A549 (cell line): Measurements from ENCODE around the gene ZFYVE9. TPM values are rescaled to one million over a fixed set of nuclear protein-coding genes. Genes with fewer than 3 reads are reported as not detected.

Experiments used
- ATAC-seq, 2 experiments: fragments of 200-7000 bp in 1 of 2; fragments of >200 bp in 1 of 2; cut with Nextera tagmentation in 1 of 2; cut with Tn5 transposase in 1 of 2; 3 replicates each; pipeline versions ENCODE4 v1.8.0 to v1.9.1; 2018 to 2020; ENCODE audit warnings: mild to moderate bottlenecking in 1 of 2, moderate library complexity in 1 of 2
- CTCF ChIA-PET: fragments of 300-600 bp; sonication (Branson Sonifier 250); formaldehyde crosslinking; extraction: SDS; loops from one replicate; lab custom pipeline; 2021; ENCODE audit warnings: antibody characterized with exemption, inconsistent platforms; lab: Yijun Ruan, JAX
- POLR2A ChIA-PET: fragments of 350-600 bp; formaldehyde crosslinking; extraction: SDS; loops from one replicate; lab custom pipeline; 2021; ENCODE audit warnings: antibody characterized with exemption, inconsistent platforms; lab: Yijun Ruan, JAX
- DNase-seq, 2 experiments: peaks; one replicate each; pipeline versions ENCODE4 v3.0.0 to v3.0.0-alpha.2; 2011 to 2016; ENCODE audit warnings: low read depth in 1 of 2, low spot score in 1 of 2
- FAIRE-seq: peaks from 2 replicates; lab custom pipeline; 2011; peaks lifted over from hg19 to GRCh38; lab: Jason Lieb, UNC
- H3K27ac ChIP-seq, 2 experiments: fragments of >200 bp; sonication (Bioruptor Twin); formaldehyde crosslinking; 3 replicates each; pipeline ENCODE4 v1.5.1; 2016 to 2017
- H3K4me1 ChIP-seq: fragments of >200 bp; sonication (Bioruptor Twin); formaldehyde crosslinking; 3 replicates; pipeline ENCODE4 v1.6.1; 2016
- H3K4me2 ChIP-seq: fragments of >200 bp; sonication (Bioruptor Twin); formaldehyde crosslinking; 3 replicates; pipeline ENCODE4 v1.6.1; 2016
- H3K4me3 ChIP-seq: fragments of >200 bp; sonication (Bioruptor Twin); formaldehyde crosslinking; 3 replicates; pipeline ENCODE4 v1.5.1; 2016
- H3K9me3 ChIP-seq: fragments of >200 bp; sonication (Bioruptor Twin); formaldehyde crosslinking; 3 replicates; pipeline ENCODE4 v1.6.1; 2016
- BCL3 ChIP-seq: fragments of >200 bp; sonication (Bioruptor Twin); formaldehyde crosslinking; IDR thresholded peaks from 3 replicates; pipeline ENCODE4 v1.6.1; 2016
- CHD4 ChIP-seq: fragments of 200-600 bp; sonication (generic); IDR thresholded peaks from 2 replicates; pipeline ENCODE4 v1.6.1; 2016; ENCODE audit warnings: antibody characterized with exemption, mild to moderate bottlenecking, borderline replicate concordance
- HES2 ChIP-seq: fragments of >200 bp; sonication (Bioruptor Twin); formaldehyde crosslinking; IDR thresholded peaks from 2 replicates; pipeline ENCODE4 v1.6.1; 2016
- HMGXB4 ChIP-seq: fragments of 250-450 bp; sonication (Bioruptor Pico); IDR thresholded peaks from 2 replicates; pipeline ENCODE4 v1.5.0; 2021; ENCODE audit warnings: mild to moderate bottlenecking, moderate library complexity, borderline replicate concordance
- HOXB13 ChIP-seq: fragments of 250-450 bp; sonication (Bioruptor Pico); IDR thresholded peaks from 2 replicates; pipeline ENCODE4 v1.5.0; 2020; ENCODE audit warnings: low read depth, mild to moderate bottlenecking, moderate library complexity
- HOXB5 ChIP-seq: fragments of 250-450 bp; sonication (Bioruptor Pico); IDR thresholded peaks from 2 replicates; pipeline ENCODE4 v1.5.0; 2020; ENCODE audit warnings: mild to moderate bottlenecking, moderate library complexity
- KDM5A ChIP-seq: fragments of 200-600 bp; sonication (generic); IDR thresholded peaks from 2 replicates; pipeline ENCODE4 v1.6.1; 2016; ENCODE audit warnings: antibody characterized with exemption, mild to moderate bottlenecking
- MAFK ChIP-seq: fragments of 450-650 bp; IDR thresholded peaks from 2 replicates; pipeline ENCODE4 v1.6.1; 2014; ENCODE audit not compliant: partially characterized antibody
- MAZ ChIP-seq: fragments of 150-350 bp; IDR thresholded peaks from 2 replicates; pipeline ENCODE4 v1.6.1; 2014; ENCODE audit warnings: antibody characterized with exemption, low read depth, low read length, borderline replicate concordance
- POLR2AphosphoS2 ChIP-seq: conservative IDR thresholded peaks from 2 replicates; pipeline ENCODE4 v1.6.1; 2012; ENCODE audit warnings: low read length, improper control_type of control experiment, inconsistent platforms
- RNF2 ChIP-seq: fragments of 200-600 bp; sonication (generic); IDR thresholded peaks from 2 replicates; pipeline ENCODE4 v1.6.1; 2016; ENCODE audit warnings: low read depth, mild to moderate bottlenecking, antibody characterized with exemption, moderate library complexity, borderline replicate concordance
- SMC3 ChIP-seq: fragments of >200 bp; sonication (Bioruptor Twin); formaldehyde crosslinking; IDR thresholded peaks from 3 replicates; pipeline ENCODE4 v1.6.1; 2018; ENCODE audit warnings: inconsistent platforms
- SREBF2 ChIP-seq: fragments of 450-650 bp; IDR thresholded peaks from 2 replicates; pipeline ENCODE4 v1.6.1; 2014; ENCODE audit warnings: mild to moderate bottlenecking, moderate library complexity
- USF2 ChIP-seq: fragments of 450-650 bp; IDR thresholded peaks from 2 replicates; pipeline ENCODE4 v1.6.1; 2014; ENCODE audit warnings: antibody characterized with exemption
- ZC3H11A ChIP-seq: fragments of 450-650 bp; IDR thresholded peaks from 2 replicates; pipeline ENCODE4 v1.6.1; 2014; ENCODE audit warnings: antibody characterized with exemption, mild to moderate bottlenecking
- ZSCAN20 ChIP-seq: fragments of 250-450 bp; sonication (Bioruptor Pico); IDR thresholded peaks from 2 replicates; pipeline ENCODE4 v1.8.0; 2022; ENCODE audit warnings: mild to moderate bottlenecking, moderate library complexity
- WGBS: methylation state at CpG from one replicate; pipeline ENCODE4 v1.1.6; 2017; ENCODE audit errors: missing lambda C conversion rate; 5-methylcytosine and 5-hydroxymethylcytosine counted together
- polyA plus RNA-seq, 4 experiments: library from polyadenylated mRNA; depleted of rRNA in 3 of 4; stranded (reverse); fragments of >200 nt; fragmentation: RNase III in 1 of 4; extraction: RNeasy Plus Mini Kit Qiagen cat#74134 plus additional on column Dnase treatment in 1 of 4; gene quantifications; 2 replicates in 3 of 4; 3 replicates in 1 of 4; pipeline ENCODE4 v1.2.3, GENCODE V29; 2011 to 2017
- TF ChIP-seq, protein P1 (sequence below): fragments of >200 bp; sonication (Bioruptor Twin); formaldehyde crosslinking; IDR thresholded peaks from 3 replicates; pipeline ENCODE4 v1.5.1; 2016
- TF ChIP-seq, protein P2 (sequence below): fragments of 200-600 bp; sonication (generic); IDR thresholded peaks from 2 replicates; pipeline ENCODE4 v1.6.1; 2016; ENCODE audit warnings: antibody characterized with exemption, mild to moderate bottlenecking, moderate library complexity

ZFYVE9 gene
- polyA plus RNA-seq, 2 of the 4 experiments (the other 2 are of a cell fraction) = 7.1 to 11.9 TPM

- no peak for TF ChIP-seq SMC3
- no peak for TF ChIP-seq USF2
- TF ChIP-seq POLR2AphosphoS2 = no peak
- TF ChIP-seq HES2 = no peak
- no peak for TF ChIP-seq HOXB5 (CRISPR knock-in tag)
- Histone ChIP-seq H3K27ac (no peak overlapping the region), H3K4me3 (no peak overlapping the region), H3K4me2 (no peak overlapping the region), H3K9me3 (no peaks in the 10 kb centered on the region), H3K4me1 (peaks cover 8% of the 10 kb centered on the region; the same call in 2 of the 3 replicates)
- ChIA-PET POLR2A (no interaction called here), CTCF (interaction anchor here (0.6 to 1.1 kb wide), 2 partner anchors 22 to 697 kb away, joined by 3 to 4 read pairs; no protein-coding TSS in a partner anchor)
- FAIRE-seq = no peak
- DNase-seq = no peak
- 89% methylated on average over 8 of the region's 8 CpGs for WGBS
- no peak for ATAC-seq
Observed at GRCh38 chr1:52323731-52324130, 181.8 kb downstream of the ZFYVE9 start.

GRCh38 chr1:52325786-52326185 lies 183.9 kb downstream of the ZFYVE9 start:
- Histone ChIP-seq H3K4me1 (peaks cover 11% of the 10 kb centered on the region; the same call in 2 of the 3 replicates), H3K4me3 (no peak overlapping the region), H3K4me2 (no peak overlapping the region), H3K9me3 (no peaks in the 10 kb centered on the region), H3K27ac (no peak overlapping the region)
- DNase-seq = no peak
- no peak for FAIRE-seq
- TF ChIP-seq ZC3H11A (no peak), HMGXB4 (CRISPR knock-in tag) (no peak), BCL3 (no peak)
- ATAC-seq = no peak
- CTCF ChIA-PET = no interaction called here
- POLR2A ChIA-PET = no interaction called here
- 81% methylated on average over 5 of the region's 5 CpGs for WGBS

- peak; percentile 39 for TF ChIP-seq MAFK
- no peak for TF ChIP-seq RNF2
- no peak overlapping the region for H3K4me2 ChIP-seq
- 79% methylated on average over 1 of the region's 1 CpG for WGBS
- ATAC-seq (no peak), FAIRE-seq (no peak), DNase-seq (no peak)
- no peaks in the 10 kb centered on the region for H3K9me3 ChIP-seq
- H3K27ac ChIP-seq = no peak overlapping the region
- ChIA-PET POLR2A (no interaction called here), CTCF (interaction anchor here (0.9 kb wide), 1 partner anchor 20 kb away, joined by 4 read pairs; no protein-coding TSS in a partner anchor)
- no peak overlapping the region for H3K4me3 ChIP-seq
- H3K4me1 ChIP-seq = peaks cover 11% of the 10 kb centered on the region; the same call in 2 of the 3 replicates
Observed at GRCh38 chr1:52328615-52329014, 186.7 kb downstream of the ZFYVE9 start.

DNA sequence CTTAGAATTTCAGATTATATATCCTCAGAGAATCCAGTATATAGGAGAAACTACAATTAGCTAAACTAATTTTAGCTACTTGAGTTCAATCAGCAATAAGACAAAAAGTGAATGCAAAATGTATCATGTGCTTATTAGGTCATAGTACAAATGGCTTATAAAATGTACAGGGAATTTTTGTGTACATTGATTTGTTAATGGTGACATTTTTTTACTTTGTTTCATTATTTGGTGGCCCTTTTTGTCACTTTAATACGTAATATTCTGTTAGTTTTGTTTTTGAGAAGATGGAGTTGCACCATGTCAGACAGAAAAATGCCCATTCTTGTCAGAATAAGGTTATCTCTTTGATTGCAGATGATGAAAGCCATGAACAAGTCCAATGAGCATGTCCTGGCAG lies 190.5 kb downstream of the ZFYVE9 start:
- 82% methylated on average over 1 of the region's 1 CpG for WGBS
- no peak for TF ChIP-seq USF2
- TF ChIP-seq, protein P1, sequence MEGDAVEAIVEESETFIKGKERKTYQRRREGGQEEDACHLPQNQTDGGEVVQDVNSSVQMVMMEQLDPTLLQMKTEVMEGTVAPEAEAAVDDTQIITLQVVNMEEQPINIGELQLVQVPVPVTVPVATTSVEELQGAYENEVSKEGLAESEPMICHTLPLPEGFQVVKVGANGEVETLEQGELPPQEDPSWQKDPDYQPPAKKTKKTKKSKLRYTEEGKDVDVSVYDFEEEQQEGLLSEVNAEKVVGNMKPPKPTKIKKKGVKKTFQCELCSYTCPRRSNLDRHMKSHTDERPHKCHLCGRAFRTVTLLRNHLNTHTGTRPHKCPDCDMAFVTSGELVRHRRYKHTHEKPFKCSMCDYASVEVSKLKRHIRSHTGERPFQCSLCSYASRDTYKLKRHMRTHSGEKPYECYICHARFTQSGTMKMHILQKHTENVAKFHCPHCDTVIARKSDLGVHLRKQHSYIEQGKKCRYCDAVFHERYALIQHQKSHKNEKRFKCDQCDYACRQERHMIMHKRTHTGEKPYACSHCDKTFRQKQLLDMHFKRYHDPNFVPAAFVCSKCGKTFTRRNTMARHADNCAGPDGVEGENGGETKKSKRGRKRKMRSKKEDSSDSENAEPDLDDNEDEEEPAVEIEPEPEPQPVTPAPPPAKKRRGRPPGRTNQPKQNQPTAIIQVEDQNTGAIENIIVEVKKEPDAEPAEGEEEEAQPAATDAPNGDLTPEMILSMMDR = no peak
- no peak for TF ChIP-seq KDM5A
- TF ChIP-seq SREBF2 = no peak
- no peak for TF ChIP-seq ZSCAN20
- TF ChIP-seq CHD4 = no peak
- TF ChIP-seq, protein P2, sequence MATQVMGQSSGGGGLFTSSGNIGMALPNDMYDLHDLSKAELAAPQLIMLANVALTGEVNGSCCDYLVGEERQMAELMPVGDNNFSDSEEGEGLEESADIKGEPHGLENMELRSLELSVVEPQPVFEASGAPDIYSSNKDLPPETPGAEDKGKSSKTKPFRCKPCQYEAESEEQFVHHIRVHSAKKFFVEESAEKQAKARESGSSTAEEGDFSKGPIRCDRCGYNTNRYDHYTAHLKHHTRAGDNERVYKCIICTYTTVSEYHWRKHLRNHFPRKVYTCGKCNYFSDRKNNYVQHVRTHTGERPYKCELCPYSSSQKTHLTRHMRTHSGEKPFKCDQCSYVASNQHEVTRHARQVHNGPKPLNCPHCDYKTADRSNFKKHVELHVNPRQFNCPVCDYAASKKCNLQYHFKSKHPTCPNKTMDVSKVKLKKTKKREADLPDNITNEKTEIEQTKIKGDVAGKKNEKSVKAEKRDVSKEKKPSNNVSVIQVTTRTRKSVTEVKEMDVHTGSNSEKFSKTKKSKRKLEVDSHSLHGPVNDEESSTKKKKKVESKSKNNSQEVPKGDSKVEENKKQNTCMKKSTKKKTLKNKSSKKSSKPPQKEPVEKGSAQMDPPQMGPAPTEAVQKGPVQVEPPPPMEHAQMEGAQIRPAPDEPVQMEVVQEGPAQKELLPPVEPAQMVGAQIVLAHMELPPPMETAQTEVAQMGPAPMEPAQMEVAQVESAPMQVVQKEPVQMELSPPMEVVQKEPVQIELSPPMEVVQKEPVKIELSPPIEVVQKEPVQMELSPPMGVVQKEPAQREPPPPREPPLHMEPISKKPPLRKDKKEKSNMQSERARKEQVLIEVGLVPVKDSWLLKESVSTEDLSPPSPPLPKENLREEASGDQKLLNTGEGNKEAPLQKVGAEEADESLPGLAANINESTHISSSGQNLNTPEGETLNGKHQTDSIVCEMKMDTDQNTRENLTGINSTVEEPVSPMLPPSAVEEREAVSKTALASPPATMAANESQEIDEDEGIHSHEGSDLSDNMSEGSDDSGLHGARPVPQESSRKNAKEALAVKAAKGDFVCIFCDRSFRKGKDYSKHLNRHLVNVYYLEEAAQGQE = no peak
- no peak for TF ChIP-seq HOXB13
- TF ChIP-seq MAZ = no peak

More for the DNA sequence above, 190.5 kb downstream of the ZFYVE9 start:
- Histone ChIP-seq H3K27ac (no peak overlapping the region), H3K9me3 (no peaks in the 10 kb centered on the region), H3K4me2 (no peak overlapping the region), H3K4me1 (peaks cover 11% of the 10 kb centered on the region; the same call in 2 of the 3 replicates), H3K4me3 (no peak overlapping the region)
- CTCF ChIA-PET = interaction anchor here (1.2 kb wide), 1 partner anchor 15 kb away, joined by 3 read pairs; no protein-coding TSS in a partner anchor
- DNase-seq (no peak), ATAC-seq (no peak), FAIRE-seq (no peak)
- POLR2A ChIA-PET = no interaction called here
